GM23248 (cell line): ENCODE measurements around the gene KAT2A.

Source experiments
- EZH2 ChIP-seq: fragments of 200-600 bp; sonication (generic); IDR thresholded peaks from 2 replicates; pipeline ENCODE4 v1.6.1; 2018; ENCODE audit warnings: antibody characterized with exemption, mild to moderate bottlenecking; ENCODE audit not compliant: insufficient read depth, poor library complexity, severe bottlenecking
- EZH2phosphoT487 ChIP-seq: fragments of 200-600 bp; sonication (generic); IDR thresholded peaks from 2 replicates; pipeline ENCODE4 v1.6.1; 2018; ENCODE audit warnings: antibody characterized with exemption, moderate library complexity, mild to moderate bottlenecking, low read depth; ENCODE audit not compliant: insufficient read depth

- TF ChIP-seq EZH2 = no peak
- TF ChIP-seq EZH2phosphoT487 = no peak
Measured at GRCh38 chr17:42111265-42111636, 9.9 kb downstream of the KAT2A start.
